ENCODE results near the gene ULK4. TPM values are rescaled to one million over a fixed set of nuclear protein-coding genes. Genes with fewer than 3 reads are reported as not detected.

The ULK4 gene
- polyA plus RNA-seq, 1 of the 3 experiments (the other 2 are of a cell fraction): 6.2 TPM

GRCh38 chr3:41808152-41808551 lies 153.8 kb downstream of the ULK4 start:
- POLR2A ChIA-PET: no interaction called here
- no peak overlapping the region for H3K9ac ChIP-seq

GRCh38 chr3:41794748-41795589 lies 166.9 kb downstream of the ULK4 start:
- H3K4me2 ChIP-seq: no peak overlapping the region
- H3K36me3 ChIP-seq (replicated peaks in 1 of 2; ENCODE audit: control insufficient read depth in 1 of 2, insufficient read depth in 2 of 2, low read length in 1 of 2): no peaks in the 10 kb centered on the region
- no peaks in the 10 kb centered on the region for H3K4me1 ChIP-seq (ENCODE audit: control insufficient read depth in 1 of 2, insufficient read depth in 2 of 2, low read depth in 1 of 2, low read length in 1 of 2)
- no peak overlapping the region for H3K9ac ChIP-seq
- no peaks in the 10 kb centered on the region for H3F3A ChIP-seq (replicated peaks; ENCODE audit: insufficient read depth)
- POLR2A ChIA-PET: no interaction called here
- 81% methylated on average over 5 of the region's 5 CpGs for WGBS (ENCODE audit: low lambda C conversion rate)
- CTCF ChIA-PET: no interaction called here
- no peaks in the 10 kb centered on the region for H4K20me1 ChIP-seq (ENCODE audit: insufficient read depth)
- H3K27ac ChIP-seq (ENCODE audit: low read depth in 2 of 2, low read length in 1 of 2): no peak overlapping the region
- TF ChIP-seq SIN3A (IDR thresholded peaks at IDR 0.05; ENCODE audit: borderline replicate concordance, low read depth, low read length) (no peak), NRF1 (IDR thresholded peaks at IDR 0.05; ENCODE audit: low read depth, low read length) (no peak)
- H3K79me2 ChIP-seq (ENCODE audit: insufficient read depth): no peaks in the 10 kb centered on the region
- H3K9me2 ChIP-seq: no peaks in the 10 kb centered on the region
- no peaks in the 10 kb centered on the region for H3K9me3 ChIP-seq
- DNase-seq: no peak
- H2AFZ ChIP-seq (ENCODE audit: low read depth): no peak overlapping the region
- H3K4me3 ChIP-seq (ENCODE audit: low read depth in 2 of 2, low read length in 1 of 2): no peak overlapping the region
- H3K27me3 ChIP-seq (ENCODE audit: insufficient read depth): no peaks in the 10 kb centered on the region

More at GRCh38 chr3:41808152-41808551, 153.8 kb downstream of the ULK4 start:
- no peak overlapping the region for H3K27ac ChIP-seq (ENCODE audit: low read depth in 2 of 2, low read length in 1 of 2)
- CTCF ChIA-PET: no interaction called here
- H2AFZ ChIP-seq (ENCODE audit: low read depth): no peak overlapping the region
- no peaks in the 10 kb centered on the region for H3K9me3 ChIP-seq
- DNase-seq: no peak
- TF ChIP-seq MEF2A (IDR thresholded peaks at IDR 0.05; ENCODE audit: borderline replicate concordance, low read depth) (0 out of 2 replicates have a peak, but pooled peaks have one; percentile 16), PBX3 (IDR thresholded peaks at IDR 0.05) (peak; percentile 27; the same call in 1 of the 2 replicates), CTCF (IDR thresholded peaks at IDR 0.05) (no peak)
- no peak overlapping the region for H3K4me2 ChIP-seq
- no peaks in the 10 kb centered on the region for H3K36me3 ChIP-seq (replicated peaks in 1 of 2; ENCODE audit: control insufficient read depth in 1 of 2, insufficient read depth in 2 of 2, low read length in 1 of 2)
- H3K4me3 ChIP-seq (ENCODE audit: low read depth in 2 of 2, low read length in 1 of 2): no peak overlapping the region
- H3K79me2 ChIP-seq (ENCODE audit: insufficient read depth): no peaks in the 10 kb centered on the region
- peaks cover 4% of the 10 kb centered on the region for H3F3A ChIP-seq (replicated peaks; ENCODE audit: insufficient read depth)
- no peaks in the 10 kb centered on the region for H3K9me2 ChIP-seq
- no peaks in the 10 kb centered on the region for H3K27me3 ChIP-seq (ENCODE audit: insufficient read depth)
- peaks cover 0 to 2% of the 10 kb centered on the region in 2 experiments; a peak in 1 of 4 replicates for H3K4me1 ChIP-seq (ENCODE audit: control insufficient read depth in 1 of 2, insufficient read depth in 2 of 2, low read depth in 1 of 2, low read length in 1 of 2)
- no peaks in the 10 kb centered on the region for H4K20me1 ChIP-seq (ENCODE audit: insufficient read depth)
- 35% methylated on average over 1 of the region's 1 CpG for WGBS (ENCODE audit: low lambda C conversion rate)

- WGBS (ENCODE audit: low lambda C conversion rate): 92% methylated on average over 7 of the region's 7 CpGs
Measured at GRCh38 chr3:41792806-41793205, 169.1 kb downstream of the ULK4 start.

More at GRCh38 chr3:41792806-41793205, 169.1 kb downstream of the ULK4 start:
- no peaks in the 10 kb centered on the region for H3K4me1 ChIP-seq (ENCODE audit: control insufficient read depth in 1 of 2, insufficient read depth in 2 of 2, low read depth in 1 of 2, low read length in 1 of 2)
- TF ChIP-seq PBX3 (IDR thresholded peaks at IDR 0.05): no peak
- TF ChIP-seq USF2 (IDR thresholded peaks at IDR 0.05; ENCODE audit: borderline replicate concordance, low read depth, low read length): no peak
- TF ChIP-seq TEAD4 (IDR thresholded peaks at IDR 0.05; ENCODE audit: borderline replicate concordance, insufficient read depth): no peak
- TF ChIP-seq RAD21 (IDR thresholded peaks at IDR 0.05; ENCODE audit: low read length): no peak
- TF ChIP-seq EZH2phosphoT487 (IDR thresholded peaks at IDR 0.05; ENCODE audit: borderline replicate concordance, low read depth): no peak
- no peak for TF ChIP-seq RXRA (IDR thresholded peaks at IDR 0.05; ENCODE audit: borderline replicate concordance, low read depth)
- no peaks in the 10 kb centered on the region for H3K27me3 ChIP-seq (ENCODE audit: insufficient read depth)
- no peak overlapping the region for H3K4me2 ChIP-seq
- H4K20me1 ChIP-seq (ENCODE audit: insufficient read depth): no peaks in the 10 kb centered on the region
- no peaks in the 10 kb centered on the region for H3F3A ChIP-seq (replicated peaks; ENCODE audit: insufficient read depth)
- H3K36me3 ChIP-seq (replicated peaks in 1 of 2; ENCODE audit: control insufficient read depth in 1 of 2, insufficient read depth in 2 of 2, low read length in 1 of 2): no peaks in the 10 kb centered on the region
- POLR2A ChIA-PET: no interaction called here
- no peak for DNase-seq
- no peak overlapping the region for H3K4me3 ChIP-seq (ENCODE audit: low read depth in 2 of 2, low read length in 1 of 2)
- H3K79me2 ChIP-seq (ENCODE audit: insufficient read depth): no peaks in the 10 kb centered on the region
- no peaks in the 10 kb centered on the region for H3K9me2 ChIP-seq
- no peaks in the 10 kb centered on the region for H3K9me3 ChIP-seq
- H3K9ac ChIP-seq: no peak overlapping the region
- CTCF ChIA-PET: no interaction called here
- H3K27ac ChIP-seq (ENCODE audit: low read depth in 2 of 2, low read length in 1 of 2): no peak overlapping the region
- no peak overlapping the region for H2AFZ ChIP-seq (ENCODE audit: low read depth)
